ENCODE results near the gene TRIM47.

TRIM47 gene

GRCh38 chr17:75899767-75900468 lies 21.5 kb upstream of the TRIM47 start:
- H3K4me1 Mint-ChIP-seq: peaks cover 27% of the 10 kb centered on the region
- no peak overlapping the region for H3K27ac Mint-ChIP-seq
- H3K9me3 Mint-ChIP-seq: no peaks in the 10 kb centered on the region
- CTCF ChIA-PET: interaction anchor here (0.9 to 5.7 kb wide), 2 partner anchors 22 to 52 kb away, joined by 3 to 56 read pairs; partner anchors contain the start of gene TRIM47
- no peak for DNase-seq
- H3K36me3 Mint-ChIP-seq: peaks cover 17% of the 10 kb centered on the region
- H3K4me3 Mint-ChIP-seq: no peak overlapping the region
- H3K27me3 Mint-ChIP-seq: no peaks in the 10 kb centered on the region

GRCh38 chr17:75899353-75899752 lies 21.0 kb upstream of the TRIM47 start:
- Mint-ChIP-seq H3K9me3 (no peaks in the 10 kb centered on the region), H3K36me3 (peaks cover 17% of the 10 kb centered on the region), H3K4me3 (no peak overlapping the region), H3K27me3 (no peaks in the 10 kb centered on the region), H3K27ac (no peak overlapping the region), H3K4me1 (peaks cover 29% of the 10 kb centered on the region)
- CTCF ChIA-PET: interaction anchor here (0.9 to 5.7 kb wide), 2 partner anchors 21 to 51 kb away, joined by 3 to 56 read pairs; partner anchors contain the start of gene TRIM47
- DNase-seq: no peak

GRCh38 chr17:75898791-75899190 lies 20.4 kb upstream of the TRIM47 start:
- Mint-ChIP-seq H3K27me3 (no peaks in the 10 kb centered on the region), H3K9me3 (no peaks in the 10 kb centered on the region), H3K36me3 (peaks cover 17% of the 10 kb centered on the region), H3K4me3 (no peak overlapping the region), H3K4me1 (peaks cover 31% of the 10 kb centered on the region), H3K27ac (no peak overlapping the region)
- no peak for DNase-seq
- CTCF ChIA-PET: interaction anchor here (0.9 to 5.7 kb wide), 2 partner anchors 21 to 51 kb away, joined by 3 to 56 read pairs; partner anchors contain the start of gene TRIM47

- H3K27me3 Mint-ChIP-seq: no peaks in the 10 kb centered on the region
- peaks cover 29% of the 10 kb centered on the region for H3K4me1 Mint-ChIP-seq
- peak overlapping the region; percentile 86 for H3K27ac Mint-ChIP-seq
- no peaks in the 10 kb centered on the region for H3K9me3 Mint-ChIP-seq
- H3K4me3 Mint-ChIP-seq: peak overlapping the region; percentile 66
- DNase-seq: no peak
- CTCF ChIA-PET: interaction anchor here (0.8 to 5.7 kb wide), 4 partner anchors 20 to 144 kb away, joined by 3 to 56 read pairs (median 20); partner anchors contain the start of genes TRIM47 and WBP2
- peaks cover 17% of the 10 kb centered on the region for H3K36me3 Mint-ChIP-seq
Measured at GRCh38 chr17:75898065-75898464, 19.7 kb upstream of the TRIM47 start.

GRCh38 chr17:75897160-75898019 lies 19.0 kb upstream of the TRIM47 start:
- CTCF ChIA-PET: interaction anchor here (0.8 to 5.7 kb wide), 8 partner anchors 19 to 144 kb away, joined by 3 to 56 read pairs (median 8); partner anchors contain the start of genes TRIM47 and WBP2
- H3K27me3 Mint-ChIP-seq: no peaks in the 10 kb centered on the region
- no peak for DNase-seq
- no peaks in the 10 kb centered on the region for H3K9me3 Mint-ChIP-seq
- peaks cover 26% of the 10 kb centered on the region for H3K4me1 Mint-ChIP-seq
- peak overlapping the region; percentile 86 for H3K27ac Mint-ChIP-seq
- H3K4me3 Mint-ChIP-seq: peak overlapping the region; percentile 66
- H3K36me3 Mint-ChIP-seq: peaks cover 17% of the 10 kb centered on the region

GRCh38 chr17:75896415-75897159 lies 18.2 kb upstream of the TRIM47 start, which contains the start of gene TRIM65:
Gene TRIM65 (minus strand): TSS chr17:75896951. CDS start chr17:75896937, 14 bp downstream.
- no peaks in the 10 kb centered on the region for H3K9me3 Mint-ChIP-seq

GRCh38 chr17:75895370-75896155 lies 17.2 kb upstream of the TRIM47 start:
- Mint-ChIP-seq H3K9me3 (no peaks in the 10 kb centered on the region), H3K36me3 (peaks cover 17% of the 10 kb centered on the region), H3K27ac (peak overlapping the region; percentile 89), H3K4me3 (peak overlapping the region; percentile 81), H3K27me3 (no peaks in the 10 kb centered on the region), H3K4me1 (peaks cover 26% of the 10 kb centered on the region)
- CTCF ChIA-PET: interaction anchor here (0.5 to 5.7 kb wide), 17 partner anchors 8 to 199 kb away, joined by 3 to 56 read pairs (median 3); partner anchors contain the start of genes TRIM47, UNC13D and WBP2
- no peak for DNase-seq

More at GRCh38 chr17:75896415-75897159, 18.2 kb upstream of the TRIM47 start, which contains the start of gene TRIM65:
- Mint-ChIP-seq H3K27ac (peak within 1 kb of the TSS; percentile 89), H3K4me3 (peak within 1 kb of the TSS; percentile 81), H3K36me3 (peaks cover 17% of the 10 kb centered on the region), H3K27me3 (no peaks in the 10 kb centered on the region), H3K4me1 (peaks cover 26% of the 10 kb centered on the region)
- peak; percentile 84 for DNase-seq
- CTCF ChIA-PET: interaction anchor here (0.7 to 5.7 kb wide), 15 partner anchors 9 to 143 kb away, joined by 3 to 56 read pairs (median 3); partner anchors contain the start of genes TRIM47 and WBP2

GRCh38 chr17:75894049-75894733 lies 15.8 kb upstream of the TRIM47 start:
- no peak for DNase-seq
- H3K4me1 Mint-ChIP-seq: peaks cover 26% of the 10 kb centered on the region
- no peaks in the 10 kb centered on the region for H3K27me3 Mint-ChIP-seq
- CTCF ChIA-PET: interaction anchor here (1.1 to 3.9 kb wide), 4 partner anchors 32 to 261 kb away, joined by 3 to 30 read pairs (median 4); partner anchors contain the start of gene SMIM5
- peak overlapping the region; percentile 19 for H3K4me3 Mint-ChIP-seq
- H3K27ac Mint-ChIP-seq: peak overlapping the region; percentile 28
- peaks cover 22% of the 10 kb centered on the region for H3K36me3 Mint-ChIP-seq
- H3K9me3 Mint-ChIP-seq: no peaks in the 10 kb centered on the region

- CTCF ChIA-PET: interaction anchor here (1.1 kb wide), 3 partner anchors 31 to 260 kb away, joined by 3 to 4 read pairs (median 3); partner anchors contain the start of gene SMIM5
- Mint-ChIP-seq H3K4me3 (no peak overlapping the region), H3K36me3 (peaks cover 18% of the 10 kb centered on the region), H3K9me3 (no peaks in the 10 kb centered on the region), H3K4me1 (peaks cover 26% of the 10 kb centered on the region), H3K27ac (peak overlapping the region; percentile 28), H3K27me3 (no peaks in the 10 kb centered on the region)
- no peak for DNase-seq
Measured at GRCh38 chr17:75893305-75894048, 15.1 kb upstream of the TRIM47 start.

- peaks cover 18% of the 10 kb centered on the region for H3K36me3 Mint-ChIP-seq
- no peak overlapping the region for H3K27ac Mint-ChIP-seq
- H3K4me3 Mint-ChIP-seq: no peak overlapping the region
- CTCF ChIA-PET: interaction anchor here (1.1 kb wide), 2 partner anchors 31 to 259 kb away, joined by 3 to 4 read pairs; partner anchors contain the start of gene SMIM5
- no peaks in the 10 kb centered on the region for H3K27me3 Mint-ChIP-seq
- H3K9me3 Mint-ChIP-seq: no peaks in the 10 kb centered on the region
- H3K4me1 Mint-ChIP-seq: peaks cover 26% of the 10 kb centered on the region
- DNase-seq: no peak
Measured at GRCh38 chr17:75892556-75893224, 14.3 kb upstream of the TRIM47 start.

All from activated naive CD4-positive, alpha-beta T cell treated with anti-CD3 and anti-CD28 coated beads, Interleukin-2, amount 10 ng/mL, durations not matched to agents 7 days and 5 days (primary cell).